K562 (cell line): Measurements from ENCODE around the gene GCA.

Source experiments
- CTCF ChIP-seq, 3 experiments: IDR thresholded peaks in 2 of 3; conservative IDR thresholded peaks in 1 of 3; 2 replicates each; pipeline ENCODE4 v1.5.1; 2011 to 2012; ENCODE audit warnings: low read length in 3 of 3, mild to moderate bottlenecking in 3 of 3, control low read depth in 2 of 3, improper control_type of control experiment in 1 of 3, inconsistent platforms in 1 of 3, low read depth in 1 of 3, mixed read lengths in 1 of 3, moderate library complexity in 1 of 3; ENCODE audit not compliant: insufficient read depth in 2 of 3
- EP300 ChIP-seq: IDR thresholded peaks from 2 replicates; pipeline ENCODE4 v1.6.1; 2012; ENCODE audit warnings: low read length, improper control_type of control experiment
- KDM1A ChIP-seq, 2 experiments: fragments of 450-650 bp; IDR thresholded peaks; 2 replicates each; pipeline ENCODE4 v1.6.1; 2016; ENCODE audit warnings: mild to moderate bottlenecking in 2 of 2
- MAFK ChIP-seq: IDR thresholded peaks from 2 replicates; pipeline ENCODE4 v1.6.1; 2011; ENCODE audit warnings: low read length, improper control_type of control experiment
- NONO ChIP-seq, 2 experiments: fragments of 200-400 bp in 1 of 2; fragments of 450-650 bp in 1 of 2; formaldehyde crosslinking in 1 of 2; IDR thresholded peaks; 2 replicates each; pipeline ENCODE4 v1.6.1; 2017; ENCODE audit warnings: low read depth in 2 of 2, mild to moderate bottlenecking in 2 of 2, moderate library complexity in 2 of 2, low read length in 1 of 2
- RAD21 ChIP-seq, 2 experiments: fragments of 250-450 bp in 1 of 2; fragments of 450-650 bp in 1 of 2; sonication (Bioruptor Pico) in 1 of 2; formaldehyde crosslinking in 1 of 2; IDR thresholded peaks in 1 of 2; conservative IDR thresholded peaks in 1 of 2; 2 replicates each; pipeline versions ENCODE4 v1.4.0 to v1.8.0; 2020 to 2022; ENCODE audit warnings: mild to moderate bottlenecking in 2 of 2, moderate library complexity in 1 of 2
- WHSC1 ChIP-seq: IDR thresholded peaks from one replicate; pipeline ENCODE4 v1.6.1; 2012; ENCODE audit warnings: low read length, control low read depth, inconsistent platforms
- ZBTB8A ChIP-seq: fragments of 450-650 bp; IDR thresholded peaks from 2 replicates; pipeline ENCODE4 v1.6.1; 2018; ENCODE audit warnings: mild to moderate bottlenecking, moderate library complexity; ENCODE audit not compliant: partially characterized antibody
- ZNF143 ChIP-seq: sonication (generic); formaldehyde crosslinking; IDR thresholded peaks from 2 replicates; pipeline ENCODE4 v1.9.0; 2022; ENCODE audit warnings: mild to moderate bottlenecking, missing genetic modification reagents
- ZNF184 ChIP-seq: sonication (generic); formaldehyde crosslinking; IDR thresholded peaks from 2 replicates; pipeline ENCODE4 v1.5.0; 2020; ENCODE audit warnings: missing genetic modification reagents
- ZNF639 ChIP-seq, 2 experiments: fragments of 200-800 bp in 1 of 2; sonication (Bioruptor generic) in 1 of 2; sonication (generic) in 1 of 2; formaldehyde crosslinking in 1 of 2; IDR thresholded peaks in 1 of 2; conservative IDR thresholded peaks in 1 of 2; 2 replicates each; pipeline versions ENCODE4 v1.5.0 to v1.6.1; 2016 to 2020; ENCODE audit warnings: missing compliant biosample characterization in 1 of 2, missing genetic modification characterization in 1 of 2, missing genetic modification reagents in 1 of 2
- TF ChIP-seq, protein P1 (sequence below): sonication (generic); formaldehyde crosslinking; IDR thresholded peaks from 2 replicates; pipeline ENCODE4 v1.8.1; 2023; ENCODE audit warnings: mild to moderate bottlenecking, missing genetic modification reagents

DNA sequence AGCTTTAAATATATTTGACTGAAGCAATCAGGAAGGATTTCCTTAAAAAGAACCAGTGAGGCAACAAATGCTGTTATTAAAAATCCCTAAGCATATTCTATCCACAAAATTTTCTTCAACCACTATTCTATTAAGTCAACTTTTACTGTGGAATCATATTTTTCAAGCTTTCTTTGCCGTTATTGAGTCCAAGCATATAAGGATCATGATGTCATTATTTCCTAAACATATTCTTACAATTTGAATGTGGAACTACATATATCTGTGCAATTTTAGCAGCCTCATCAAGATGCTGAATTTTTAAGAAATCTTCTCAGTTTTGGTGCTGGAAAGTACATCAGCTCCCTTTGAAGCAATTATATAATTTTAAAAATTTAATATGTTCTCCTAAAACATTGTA is 31.1 kb upstream of the GCA start:
- TF ChIP-seq MAFK (no peak), KDM1A (IDR thresholded peaks at IDR 0.05) (no peak), CTCF (IDR thresholded peaks at IDR 0.05 in 2 of 3, conservative IDR thresholded peaks at IDR 0.05 in 1 of 3; ENCODE audit: insufficient read depth in 2 of 3, low read depth in 1 of 3, low read length in 3 of 3) (no peak), NONO (IDR thresholded peaks at IDR 0.05; ENCODE audit: low read depth in 2 of 2, low read length in 1 of 2) (no peak), ZNF143 (CRISPR knock-in tag) (no peak), ZNF184 (CRISPR knock-in tag) (no peak), EP300 (no peak), ZNF639 (CRISPR knock-in tag; conservative IDR thresholded peaks at IDR 0.05 in 1 of 2, IDR thresholded peaks at IDR 0.05 in 1 of 2) (no peak), RAD21 (CRISPR knock-in tag; conservative IDR thresholded peaks at IDR 0.05 in 1 of 2, IDR thresholded peaks at IDR 0.05 in 1 of 2) (no peak), ZBTB8A (no peak), WHSC1 (no peak)
- TF ChIP-seq, protein P1, sequence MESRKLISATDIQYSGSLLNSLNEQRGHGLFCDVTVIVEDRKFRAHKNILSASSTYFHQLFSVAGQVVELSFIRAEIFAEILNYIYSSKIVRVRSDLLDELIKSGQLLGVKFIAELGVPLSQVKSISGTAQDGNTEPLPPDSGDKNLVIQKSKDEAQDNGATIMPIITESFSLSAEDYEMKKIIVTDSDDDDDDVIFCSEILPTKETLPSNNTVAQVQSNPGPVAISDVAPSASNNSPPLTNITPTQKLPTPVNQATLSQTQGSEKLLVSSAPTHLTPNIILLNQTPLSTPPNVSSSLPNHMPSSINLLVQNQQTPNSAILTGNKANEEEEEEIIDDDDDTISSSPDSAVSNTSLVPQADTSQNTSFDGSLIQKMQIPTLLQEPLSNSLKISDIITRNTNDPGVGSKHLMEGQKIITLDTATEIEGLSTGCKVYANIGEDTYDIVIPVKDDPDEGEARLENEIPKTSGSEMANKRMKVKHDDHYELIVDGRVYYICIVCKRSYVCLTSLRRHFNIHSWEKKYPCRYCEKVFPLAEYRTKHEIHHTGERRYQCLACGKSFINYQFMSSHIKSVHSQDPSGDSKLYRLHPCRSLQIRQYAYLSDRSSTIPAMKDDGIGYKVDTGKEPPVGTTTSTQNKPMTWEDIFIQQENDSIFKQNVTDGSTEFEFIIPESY (CRISPR knock-in tag) = no peak
